NCI-H146 (cell line): ENCODE results near the gene CACFD1.

Experiments used
- DNase-seq: peaks from one replicate; lab custom pipeline; 2025; lab: John Stamatoyannopoulos, UW

The CACFD1 gene

GRCh38 chr9:133464638-133465037 lies 4.9 kb downstream of the CACFD1 start:
- no peak for DNase-seq

DNA sequence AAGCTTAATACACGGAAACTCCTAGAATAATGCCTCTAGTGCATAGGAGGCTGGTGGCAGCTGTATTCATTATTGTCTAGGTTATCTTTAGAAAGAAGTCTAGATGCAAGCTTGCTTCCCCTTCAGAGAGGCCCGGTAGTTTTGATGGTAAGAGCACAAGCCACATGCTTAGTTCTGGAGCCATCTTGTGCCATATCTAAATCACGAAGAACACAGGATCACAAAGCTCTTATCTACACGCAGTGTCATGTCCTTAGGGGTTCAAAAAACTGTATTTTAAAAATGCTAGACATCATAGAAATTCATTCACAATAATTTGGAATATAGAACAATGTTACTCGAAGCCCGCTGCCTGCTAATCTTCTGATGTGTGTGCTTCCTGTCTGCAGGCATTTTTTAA lies 6.2 kb downstream of the CACFD1 start:
- DNase-seq, result no peak

- DNase-seq, result no peak
Measured at GRCh38 chr9:133467101-133467500, 7.3 kb downstream of the CACFD1 start.

DNA sequence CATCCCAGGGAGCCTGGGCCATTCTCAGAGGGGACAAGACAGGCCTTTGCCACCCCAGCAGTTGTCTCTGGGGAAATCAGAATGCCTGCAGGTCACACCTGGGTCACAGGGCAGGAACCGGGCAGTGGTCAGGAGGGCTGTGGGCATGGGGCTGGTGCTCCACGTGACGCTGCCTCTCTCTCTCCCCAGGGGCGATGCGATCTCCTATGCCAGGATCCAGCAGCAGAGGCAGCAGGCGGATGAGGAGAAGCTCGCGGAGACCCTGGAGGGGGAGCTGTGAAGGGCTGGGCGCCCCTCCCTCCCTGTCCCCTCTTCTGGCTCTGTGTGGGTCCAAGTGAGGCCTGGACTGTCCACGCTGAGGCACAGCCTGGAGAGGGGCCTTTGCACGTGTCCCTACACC lies 8.6 kb downstream of the CACFD1 start:
- no peak for DNase-seq

- DNase-seq, result no peak
Measured at GRCh38 chr9:133468777-133469421, 9.1 kb downstream of the CACFD1 start.

DNA sequence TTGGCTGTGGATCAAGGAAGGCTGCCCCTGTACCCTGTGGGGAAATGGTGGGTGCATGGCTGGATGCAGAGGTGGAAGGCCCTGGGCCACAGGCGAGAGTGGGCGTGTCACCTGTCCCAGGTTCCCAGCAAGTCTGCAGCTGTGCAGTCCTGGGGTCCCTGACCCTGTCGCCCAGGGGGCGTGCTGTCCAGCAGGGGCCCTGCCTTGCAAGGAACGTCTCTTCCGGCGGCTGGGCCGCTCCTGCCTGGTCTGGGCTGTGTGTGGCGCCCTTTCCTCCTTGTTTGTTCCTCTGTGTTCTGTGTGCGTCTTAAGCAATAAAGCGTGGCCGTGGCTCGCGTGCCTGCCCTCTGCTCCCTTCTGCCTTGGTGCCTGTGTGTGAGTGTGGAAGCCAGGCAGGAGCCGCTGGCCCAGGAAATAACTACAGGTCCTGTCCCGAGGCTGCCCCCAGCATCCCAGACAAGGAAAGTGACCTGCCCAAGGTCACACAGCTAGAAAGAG lies 10.7 kb downstream of the CACFD1 start:
- no peak for DNase-seq

- DNase-seq, result no peak
Measured at GRCh38 chr9:133470988-133471387, 11.2 kb downstream of the CACFD1 start.

- no peak for DNase-seq
Measured at GRCh38 chr9:133471551-133472276, 11.9 kb downstream of the CACFD1 start.

GRCh38 chr9:133472277-133472645 lies 12.5 kb downstream of the CACFD1 start:
- no peak for DNase-seq

GRCh38 chr9:133472753-133473378 lies 13.1 kb downstream of the CACFD1 start:
- DNase-seq, result no peak

GRCh38 chr9:133473743-133474142 lies 14.0 kb downstream of the CACFD1 start:
- DNase-seq, result no peak

DNA sequence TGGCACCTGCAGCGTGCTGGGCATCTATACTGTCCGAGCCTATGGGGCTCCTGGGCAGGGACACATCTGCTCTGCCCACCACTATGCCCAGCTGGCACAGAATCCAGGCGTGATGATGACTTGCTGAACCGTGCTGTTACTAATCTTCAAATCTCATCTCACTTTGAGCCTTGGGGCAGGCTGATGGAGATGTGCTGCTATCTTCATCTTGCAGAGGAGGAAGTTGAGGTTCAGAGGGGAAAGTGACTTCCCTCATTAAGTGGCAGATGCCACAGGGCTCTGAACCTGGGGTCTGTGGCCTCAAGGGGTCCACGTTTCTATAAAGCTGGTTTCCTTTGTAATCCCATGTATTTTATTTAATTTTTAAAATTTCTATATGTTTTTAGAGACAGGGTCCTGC lies 14.4 kb downstream of the CACFD1 start:
- DNase-seq, result no peak

DNA sequence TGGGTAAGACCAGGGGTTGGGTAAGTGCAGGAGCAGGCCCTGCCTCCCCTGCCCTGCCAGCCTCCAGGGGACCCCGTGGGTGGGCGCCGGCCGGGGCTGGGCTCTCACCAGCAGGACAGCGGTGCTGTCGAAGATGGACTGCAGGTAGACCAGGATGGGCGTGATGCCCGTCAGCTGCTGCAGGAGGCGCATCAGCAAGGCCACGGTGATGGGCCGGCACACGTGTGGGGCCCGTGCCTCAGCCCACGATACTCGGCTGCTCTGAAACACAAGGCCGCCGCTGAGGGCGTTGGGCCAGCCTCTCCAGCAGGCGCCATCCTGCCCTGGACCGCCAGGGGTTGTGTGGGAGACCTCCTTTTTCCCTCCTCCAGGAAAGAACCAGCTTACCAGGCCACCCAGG lies 15.1 kb downstream of the CACFD1 start:
- no peak for DNase-seq

- no peak for DNase-seq
Measured at GRCh38 chr9:133475292-133476012, 15.7 kb downstream of the CACFD1 start.

GRCh38 chr9:133476036-133476931 lies 16.5 kb downstream of the CACFD1 start:
- no peak for DNase-seq

- DNase-seq, result no peak
Measured at GRCh38 chr9:133476941-133477340, 17.2 kb downstream of the CACFD1 start.

- DNase-seq, result no peak
Measured at GRCh38 chr9:133477461-133477860, 17.7 kb downstream of the CACFD1 start.

GRCh38 chr9:133477992-133478850 lies 18.4 kb downstream of the CACFD1 start:
- peak; percentile 19 for DNase-seq

DNA sequence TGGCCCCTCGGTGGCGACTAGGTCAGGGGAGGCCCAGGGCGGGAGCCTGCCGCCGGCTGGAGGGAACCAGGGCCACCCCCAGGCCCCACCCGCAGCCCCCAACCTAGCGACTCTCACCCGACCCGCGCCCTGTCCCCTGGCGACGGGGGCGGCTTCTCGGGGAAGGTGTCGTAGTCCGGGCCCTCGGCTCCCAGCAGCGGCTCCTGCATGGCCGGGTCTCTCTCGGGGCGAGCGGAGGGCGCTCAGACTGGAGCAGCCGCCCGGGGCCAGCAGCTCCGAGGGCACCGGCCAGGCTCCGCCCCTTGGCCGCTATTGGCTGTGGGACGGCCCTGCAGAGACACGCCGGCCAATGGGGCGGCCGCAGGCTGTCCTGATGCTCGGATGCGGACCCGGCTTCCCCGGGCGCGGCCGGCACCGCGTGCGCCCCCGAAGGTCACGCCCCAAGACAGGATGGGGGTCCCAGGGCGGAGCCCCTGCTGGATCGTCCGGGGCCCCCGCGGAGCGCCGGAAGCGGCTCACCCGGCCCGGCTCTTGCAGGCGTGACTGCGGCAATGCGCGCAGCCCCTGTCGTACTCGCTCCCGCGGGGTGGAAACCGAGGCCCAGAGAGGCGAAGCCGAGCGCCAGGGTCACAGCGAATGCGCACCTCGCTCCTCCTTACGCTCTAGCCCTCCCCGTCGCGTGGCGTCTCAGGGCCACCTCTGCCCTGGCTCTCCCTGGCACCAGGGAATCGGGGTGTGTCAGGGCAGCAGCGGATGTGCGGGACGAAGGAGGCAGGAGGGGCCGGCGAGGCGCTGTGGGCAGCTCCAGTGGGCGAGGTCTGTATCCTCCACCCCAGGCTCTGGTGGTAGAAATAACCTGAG lies 19.3 kb downstream of the CACFD1 start, which contains the start of gene SLC2A6:
Gene SLC2A6, minus strand, starts transcription at position 249 of the 861 bp plus-strand sequence. Its CDS starts 40 bp downstream, at position 209.
- peak; percentile 82 for DNase-seq
